B cell (primary cell): ENCODE measurements around the gene PLS1. TPM values are rescaled to one million over a fixed set of nuclear protein-coding genes. Genes with fewer than 3 reads are reported as not detected.
"Not testable (repeated sequence)": the region's sequence is repeated elsewhere in the genome, so short reads cannot be mapped to it uniquely, and the experiment has no call there.

Experiments used
- ATAC-seq: fragments of 200-7000 bp; cut with Tn5 transposase; one replicate; pipeline ENCODE4 v1.10.0; 2021; ENCODE audit warnings: low read depth, mild to moderate bottlenecking, moderate number of reproducible peaks, moderate library complexity
- CTCF ChIA-PET: fragments of 350-600 bp; sonication (Branson Sonifier 250); formaldehyde crosslinking; loops from one replicate; lab custom pipeline; 2021; ENCODE audit warnings: antibody characterized with exemption, inconsistent platforms; lab: Charles Lee
- POLR2A ChIA-PET: fragments of 350-600 bp; sonication (Branson Sonifier 250); formaldehyde crosslinking; loops from one replicate; lab custom pipeline; 2021; ENCODE audit warnings: antibody characterized with exemption; lab: Charles Lee
- DNase-seq: peaks from one replicate; pipeline ENCODE4 v3.0.0; 2013
- H2AFZ ChIP-seq: 2 replicates; pipeline ENCODE4 v1.6.1; 2012; ENCODE audit warnings: mild to moderate bottlenecking, low read depth, low read length; ENCODE audit not compliant: insufficient read depth, poor library complexity, severe bottlenecking
- H3K27ac ChIP-seq, 2 donors: 1 replicate in 1 of 2; 2 replicates in 1 of 2; pipeline ENCODE4 v1.5.1; 2012 to 2013; ENCODE audit warnings: low read length in 2 of 2, mild to moderate bottlenecking in 2 of 2, moderate library complexity in 1 of 2
- H3K27me3 ChIP-seq, 4 experiments: fragments of 200-600 bp in 1 of 4; sonication (generic) in 1 of 4; replicated peaks in 1 of 4; 1 replicate in 2 of 4; 2 replicates in 2 of 4; pipeline versions ENCODE4 v1.6.1 to v1.7.0; 2013 to 2016; ENCODE audit warnings: low read length in 3 of 4, mild to moderate bottlenecking in 2 of 4, mixed read lengths in 1 of 4, moderate library complexity in 1 of 4; ENCODE audit not compliant: insufficient read depth in 4 of 4, control insufficient read depth in 3 of 4; ENCODE audit errors: control extremely low read depth in 1 of 4
- H3K36me3 ChIP-seq, 2 experiments: replicated peaks in 1 of 2; 1 replicate in 1 of 2; 2 replicates in 1 of 2; pipeline versions ENCODE4 v1.6.1 to v1.7.1; 2013; ENCODE audit warnings: low read length in 1 of 2; ENCODE audit not compliant: insufficient read depth in 2 of 2, control insufficient read depth in 1 of 2; ENCODE audit errors: control extremely low read depth in 1 of 2, extremely low read depth in 1 of 2
- H3K4me1 ChIP-seq, 2 donors: fragments of 200-600 bp in 1 of 2; sonication (generic) in 1 of 2; 1 replicate in 1 of 2; 2 replicates in 1 of 2; pipeline versions ENCODE4 v1.5.1 to v1.6.1; 2013 to 2017; ENCODE audit warnings: low read length in 2 of 2; ENCODE audit not compliant: control insufficient read depth in 2 of 2, insufficient read depth in 2 of 2
- H3K4me2 ChIP-seq: replicated peaks from 2 replicates; pipeline ENCODE3; 2012; ENCODE audit warnings: mild to moderate bottlenecking, low read depth, low read length; ENCODE audit not compliant: poor library complexity, severe bottlenecking
- H3K4me3 ChIP-seq, 5 experiments: fragments of 200-600 bp in 1 of 5; sonication (generic) in 1 of 5; 1 replicate in 3 of 5; 2 replicates in 2 of 5; pipeline versions ENCODE4 v1.5.1 to v1.7.0; 2011 to 2016; ENCODE audit warnings: low read length in 4 of 5, mild to moderate bottlenecking in 4 of 5, low read depth in 2 of 5, control low read depth in 1 of 5, moderate library complexity in 1 of 5; ENCODE audit not compliant: insufficient read depth in 1 of 5; ENCODE audit errors: control extremely low read depth in 1 of 5, extremely low read depth in 1 of 5
- H3K79me2 ChIP-seq: fragments of 200-600 bp; sonication (generic); one replicate; pipeline ENCODE4 v1.6.0; 2016; ENCODE audit warnings: low read length; ENCODE audit not compliant: control insufficient read depth, insufficient read depth
- H3K9ac ChIP-seq: fragments of 200-600 bp; sonication (generic); 2 replicates; pipeline ENCODE4 v1.6.1; 2017; ENCODE audit warnings: mild to moderate bottlenecking, low read length, moderate library complexity
- H3K9me3 ChIP-seq, 3 donors: one replicate each; pipeline versions ENCODE4 v1.6.1 to v1.7.1; 2013; ENCODE audit warnings: low read length in 2 of 3; ENCODE audit not compliant: control insufficient read depth in 2 of 3, insufficient read depth in 1 of 3; ENCODE audit errors: control extremely low read depth in 1 of 3
- H4K20me1 ChIP-seq: 2 replicates; pipeline ENCODE4 v1.6.0; 2012; ENCODE audit warnings: mild to moderate bottlenecking, low read length; ENCODE audit not compliant: insufficient read depth, control insufficient read depth, poor library complexity, severe bottlenecking
- H3K27ac Mint-ChIP-seq: one replicate; pipeline ENCODE4 v1.8.0; 2021; ENCODE audit warnings: mixed read lengths
- H3K27me3 Mint-ChIP-seq: one replicate; pipeline ENCODE4 v1.8.0; 2021; ENCODE audit warnings: mixed read lengths
- H3K4me1 Mint-ChIP-seq: one replicate; pipeline ENCODE4 v1.8.0; 2021; ENCODE audit warnings: mixed read lengths
- H3K4me3 Mint-ChIP-seq: one replicate; pipeline ENCODE4 v1.8.0; 2021; ENCODE audit warnings: mixed read lengths
- H3K9me3 Mint-ChIP-seq: one replicate; pipeline ENCODE4 v1.8.0; 2022; ENCODE audit warnings: mixed read lengths; ENCODE audit not compliant: insufficient read depth
- WGBS: methylation state at CpG from one replicate; pipeline ENCODE4 v1.1.5; 2013; ENCODE audit warnings: missing lambda C conversion rate; ENCODE audit not compliant: insufficient coverage; 5-methylcytosine and 5-hydroxymethylcytosine counted together
- intact Hi-C: fragments of 100-400 bp; cut with micrococcal nuclease; formaldehyde crosslinking; loops from one replicate; pipeline ENCODE4 v1.10.0; 2022
- polyA plus RNA-seq: library from polyadenylated mRNA; depleted of rRNA; stranded (reverse); fragments of >200 nt; gene quantifications from 2 replicates; pipeline ENCODE4 v1.2.3, GENCODE V29; 2012
- total RNA-seq, 2 donors: library from RNA; stranded (reverse); fragments of 120-200 nt in 1 of 2; gene quantifications; 1 replicate in 1 of 2; 2 replicates in 1 of 2; pipeline versions ENCODE4 v1.2.3 to v1.2.4, GENCODE V29; 2013 to 2022
- TF ChIP-seq, protein P1 (sequence below): fragments of 200-600 bp; IDR thresholded peaks from one replicate; pipeline ENCODE4 v1.8.0; 2022; ENCODE audit warnings: antibody characterized with exemption, mild to moderate bottlenecking

Gene PLS1
- total and polyA plus RNA-seq, 2 donors (not counting 1 experiment from before 2014, with no cell fraction given), result 0.13 to 0.74 TPM

DNA sequence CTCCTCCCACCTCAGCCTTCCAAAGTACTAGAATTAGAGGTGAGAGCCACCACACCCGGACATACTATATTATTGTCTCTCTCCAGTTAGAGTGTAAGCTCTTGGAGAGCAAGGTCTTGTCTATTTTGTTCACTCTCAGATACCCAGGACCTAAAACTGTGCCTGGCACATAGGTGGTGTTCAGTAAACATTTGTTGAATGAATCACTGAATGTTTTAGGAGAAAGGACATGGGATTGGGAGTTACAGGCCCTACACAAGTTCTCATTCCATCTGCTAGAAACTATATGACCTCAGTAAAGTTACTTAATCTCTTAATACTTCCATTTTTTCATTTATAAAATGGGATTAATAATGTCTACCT, 16.2 kb upstream of the PLS1 start:
- H3K27ac ChIP-seq, result no peak overlapping the region
- H3K4me3 Mint-ChIP-seq, result peak overlapping the region; percentile 93

DNA sequence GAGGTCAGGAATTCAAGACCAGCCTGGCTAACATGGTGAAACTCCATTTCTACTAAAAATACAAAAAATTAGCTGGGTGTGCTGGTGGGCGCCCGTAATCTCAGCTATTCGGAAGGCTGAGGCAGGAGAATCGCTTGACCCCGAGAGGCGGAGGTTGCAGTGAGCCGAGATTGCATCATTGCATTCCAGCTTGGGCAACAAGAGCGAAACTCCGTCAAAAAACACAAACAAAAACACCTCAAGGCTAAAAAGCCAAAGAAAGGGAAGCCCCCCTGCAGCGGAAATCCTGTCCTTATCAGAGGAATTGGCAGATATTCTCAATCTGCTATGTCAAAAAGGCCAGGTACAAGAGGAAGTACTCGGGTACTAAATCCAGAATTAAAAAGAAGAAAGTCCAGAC, 15.1 kb upstream of the PLS1 start:
- POLR2A ChIA-PET, result not testable (repeated sequence)
- intact Hi-C loops, result loop anchor here (10.0 kb wide), 1 partner anchor 1094 kb away; no protein-coding TSS in a partner anchor

More for the DNA sequence above, 16.2 kb upstream of the PLS1 start:
- Mint-ChIP-seq H3K27me3 (peaks cover 9% of the 10 kb centered on the region), H3K9me3 (no peaks in the 10 kb centered on the region), H3K4me1 (peaks cover 38% of the 10 kb centered on the region), H3K27ac (peak overlapping the region; percentile 98)
- Histone ChIP-seq H4K20me1 (no peaks in the 10 kb centered on the region), H3K9ac (no peak overlapping the region), H3K79me2 (peaks cover 36% of the 10 kb centered on the region), H2AFZ (peak overlapping the region; percentile 84), H3K36me3 (peaks cover 0 to 3% of the 10 kb centered on the region in 2 experiments), H3K4me3 (no peak overlapping the region), H3K4me1 (peaks cover 23 to 27% of the 10 kb centered on the region in 2 donors), H3K27me3 (peaks cover 0 to 7% (median 0%) of the 10 kb centered on the region in 4 experiments), H3K4me2 (no peak overlapping the region), H3K9me3 (no peaks in the 10 kb centered on the region)
- CTCF ChIA-PET, result interaction anchor here (0.6 to 1.3 kb wide), 3 partner anchors 9 to 405 kb away, joined by 3 to 5 read pairs (median 3); no protein-coding TSS in a partner anchor
- DNase-seq (no peak), ATAC-seq (no peak)
- WGBS, result no CpG with 5 or more reads among the region's 1 CpG
- TF ChIP-seq, protein P1, sequence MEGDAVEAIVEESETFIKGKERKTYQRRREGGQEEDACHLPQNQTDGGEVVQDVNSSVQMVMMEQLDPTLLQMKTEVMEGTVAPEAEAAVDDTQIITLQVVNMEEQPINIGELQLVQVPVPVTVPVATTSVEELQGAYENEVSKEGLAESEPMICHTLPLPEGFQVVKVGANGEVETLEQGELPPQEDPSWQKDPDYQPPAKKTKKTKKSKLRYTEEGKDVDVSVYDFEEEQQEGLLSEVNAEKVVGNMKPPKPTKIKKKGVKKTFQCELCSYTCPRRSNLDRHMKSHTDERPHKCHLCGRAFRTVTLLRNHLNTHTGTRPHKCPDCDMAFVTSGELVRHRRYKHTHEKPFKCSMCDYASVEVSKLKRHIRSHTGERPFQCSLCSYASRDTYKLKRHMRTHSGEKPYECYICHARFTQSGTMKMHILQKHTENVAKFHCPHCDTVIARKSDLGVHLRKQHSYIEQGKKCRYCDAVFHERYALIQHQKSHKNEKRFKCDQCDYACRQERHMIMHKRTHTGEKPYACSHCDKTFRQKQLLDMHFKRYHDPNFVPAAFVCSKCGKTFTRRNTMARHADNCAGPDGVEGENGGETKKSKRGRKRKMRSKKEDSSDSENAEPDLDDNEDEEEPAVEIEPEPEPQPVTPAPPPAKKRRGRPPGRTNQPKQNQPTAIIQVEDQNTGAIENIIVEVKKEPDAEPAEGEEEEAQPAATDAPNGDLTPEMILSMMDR, result no peak
- POLR2A ChIA-PET, result no interaction called here
- intact Hi-C loops, result loop anchor here (10.0 kb wide), 1 partner anchor 1095 kb away; no protein-coding TSS in a partner anchor

More for the DNA sequence above, 15.1 kb upstream of the PLS1 start:
- not testable (repeated sequence) for H3K27ac ChIP-seq, H3K36me3 ChIP-seq, H3K27me3 ChIP-seq, H3K4me3 Mint-ChIP-seq, H3K27ac Mint-ChIP-seq, H4K20me1 ChIP-seq, H2AFZ ChIP-seq, H3K4me2 ChIP-seq, H3K9ac ChIP-seq, DNase-seq, H3K4me3 ChIP-seq, H3K9me3 Mint-ChIP-seq, H3K9me3 ChIP-seq, ATAC-seq
- H3K27me3 Mint-ChIP-seq, result peaks cover 11% of the 10 kb centered on the region
- Histone ChIP-seq H3K79me2 (peaks cover 25% of the 10 kb centered on the region), H3K4me1 (peaks cover 21 to 23% of the 10 kb centered on the region in 2 donors)
- CTCF ChIA-PET, result interaction anchor here (1.0 to 1.3 kb wide), 3 partner anchors 13 to 1094 kb away, joined by 3 to 5 read pairs (median 5); no protein-coding TSS in a partner anchor
- peaks cover 28% of the 10 kb centered on the region for H3K4me1 Mint-ChIP-seq
- 95% methylated on average over 7 of the region's 11 CpGs for WGBS
